GM12873 (cell line): ENCODE results near the gene CRACDL.

Experiments
- CTCF ChIP-seq: IDR thresholded peaks from 2 replicates; pipeline ENCODE4 v1.5.1; 2012; ENCODE audit warnings: low read depth, mild to moderate bottlenecking, moderate library complexity, low read length, control low read depth; ENCODE audit not compliant: insufficient read depth; ENCODE audit errors: missing control alignments

CRACDL gene

GRCh38 chr2:98947554-98947953 is 11.5 kb upstream of the CRACDL start:
- TF ChIP-seq CTCF = no peak

- no peak for TF ChIP-seq CTCF
These were observed 10.8 kb upstream of the CRACDL start for GRCh38 chr2:98946855-98947254.

DNA sequence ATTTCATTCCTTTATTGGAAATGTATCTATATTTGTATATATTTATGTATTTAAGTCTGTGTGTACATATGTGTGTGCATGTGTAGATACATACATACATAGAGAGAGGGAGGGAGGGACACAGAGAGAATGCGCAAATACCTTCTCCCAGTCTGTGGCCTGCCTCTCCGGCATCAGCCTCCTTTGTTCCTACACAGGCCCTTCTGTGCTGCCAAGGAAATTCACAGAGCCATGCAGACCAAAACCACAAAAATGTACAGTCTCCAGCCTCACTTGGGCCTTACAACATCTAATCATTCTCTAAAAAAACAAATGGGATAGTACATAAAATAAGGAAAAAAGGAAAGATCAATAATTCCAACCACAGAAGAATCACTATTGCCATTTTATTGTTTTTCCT is 8.8 kb upstream of the CRACDL start:
- no peak for TF ChIP-seq CTCF

DNA sequence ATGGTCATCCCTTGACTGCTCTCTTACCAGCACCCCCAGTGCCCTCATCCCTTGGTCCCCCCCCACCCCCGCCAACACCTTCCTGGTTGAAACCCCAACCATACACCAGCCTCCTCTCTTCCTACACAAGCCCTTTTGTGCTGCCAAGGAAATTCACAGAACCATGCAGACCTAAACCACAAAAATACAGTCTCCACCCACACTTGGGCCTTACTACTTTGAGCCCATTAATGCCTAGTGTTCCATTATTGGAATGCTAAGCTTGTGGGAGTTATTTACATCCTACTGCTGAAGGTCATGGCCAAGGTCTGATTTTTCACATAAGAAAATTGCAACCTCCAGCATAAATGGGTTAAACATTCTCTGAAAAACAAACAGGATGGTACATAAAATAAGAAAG is 4.1 kb upstream of the CRACDL start:
- no peak for TF ChIP-seq CTCF

GRCh38 chr2:98937906-98938305 is 1.9 kb upstream of the CRACDL start:
- no peak for TF ChIP-seq CTCF

DNA sequence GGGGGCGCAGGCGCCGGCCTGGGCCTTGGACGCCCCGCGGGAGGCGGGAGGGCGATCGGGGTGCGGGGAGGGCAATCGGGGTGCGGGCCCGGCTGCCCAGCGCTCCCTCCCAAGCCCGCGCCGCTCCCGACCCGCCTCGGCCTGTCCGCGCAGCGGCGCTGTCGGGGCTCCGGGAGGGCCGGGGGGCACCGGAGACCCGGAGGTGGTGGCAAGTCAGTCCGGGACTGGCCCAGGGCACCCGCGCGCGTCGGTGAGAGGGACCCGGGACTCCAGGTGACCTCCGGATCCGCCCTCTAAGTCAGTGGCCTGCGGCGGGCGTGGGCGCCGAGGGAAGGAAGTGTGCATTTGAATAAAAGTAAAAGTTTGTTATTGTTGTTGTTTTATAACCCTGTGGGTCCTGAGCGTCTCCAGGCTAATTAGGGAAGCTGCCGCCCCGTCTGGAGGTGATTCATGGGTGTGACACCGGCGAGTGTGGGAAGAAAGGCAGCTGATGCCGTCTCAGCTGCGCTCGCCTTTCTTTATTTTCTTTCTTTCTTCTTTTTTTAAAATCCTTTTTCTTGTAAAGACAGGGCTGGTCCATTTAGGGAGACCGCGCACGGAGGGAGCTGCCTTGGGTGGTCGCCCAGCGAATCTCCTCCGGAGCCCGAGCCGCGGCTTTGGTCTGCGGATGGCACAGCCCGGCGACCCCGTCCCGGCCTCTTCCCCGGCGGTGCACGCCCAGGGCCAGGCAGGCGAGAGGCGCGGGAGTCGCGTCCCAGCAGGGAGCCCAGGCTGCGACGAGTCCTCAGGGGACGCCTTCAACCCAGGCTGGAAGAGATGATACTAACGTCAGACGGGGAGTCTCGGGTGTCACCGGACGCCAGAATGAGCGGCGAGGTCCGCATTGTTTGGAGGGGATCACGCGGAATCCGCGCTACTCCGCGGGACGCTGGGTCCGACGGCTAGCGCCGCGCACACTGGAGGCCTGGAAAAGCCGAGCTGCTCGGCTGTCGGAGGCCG is 627 bp upstream of the CRACDL start:
- TF ChIP-seq CTCF = no peak

DNA sequence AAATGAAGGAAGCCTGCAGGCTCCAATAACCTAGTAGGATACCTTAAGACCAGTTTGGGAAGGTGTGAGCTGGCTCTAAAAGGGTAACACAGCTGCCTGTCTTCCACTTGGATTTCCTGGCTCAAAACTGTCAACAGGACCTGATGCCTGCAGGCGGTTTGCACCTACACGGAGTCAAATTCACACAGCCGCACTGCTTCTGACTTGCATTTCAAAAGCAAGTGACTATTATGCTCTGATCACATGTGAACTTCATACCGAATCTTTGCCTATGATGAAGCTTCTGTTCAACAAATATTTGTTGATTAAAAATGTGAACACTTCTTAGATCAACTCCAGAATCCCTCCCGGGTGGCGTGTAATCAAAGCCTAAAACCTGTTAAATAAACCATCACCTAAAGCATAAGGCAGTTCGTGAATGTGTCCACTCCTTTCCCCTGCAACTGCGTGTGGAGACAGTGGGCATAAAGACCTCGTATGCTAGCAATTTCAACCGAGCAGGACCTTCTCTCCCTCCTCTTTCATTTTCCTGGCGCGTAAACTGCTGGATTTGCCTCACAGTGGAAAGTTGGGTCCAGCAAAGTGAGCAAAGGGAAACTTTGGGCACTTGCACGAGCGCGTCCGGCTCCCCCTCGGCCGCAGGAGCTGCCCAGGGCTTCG is 784 bp downstream of the CRACDL start:
- no peak for TF ChIP-seq CTCF
